ENCODE results near the gene FLOT2. TPM values are rescaled to one million over a fixed set of nuclear protein-coding genes. Genes with fewer than 3 reads are reported as not detected.
A peak's percentile ranks its signal among the peaks of the same experiment; 100 is the strongest.

The FLOT2 gene
- total and polyA plus RNA-seq, 10 of the 15 experiments (the other 5 are each of a cell fraction or from before 2014, with no cell fraction given), result 56.8 to 302 (median 149) TPM

DNA sequence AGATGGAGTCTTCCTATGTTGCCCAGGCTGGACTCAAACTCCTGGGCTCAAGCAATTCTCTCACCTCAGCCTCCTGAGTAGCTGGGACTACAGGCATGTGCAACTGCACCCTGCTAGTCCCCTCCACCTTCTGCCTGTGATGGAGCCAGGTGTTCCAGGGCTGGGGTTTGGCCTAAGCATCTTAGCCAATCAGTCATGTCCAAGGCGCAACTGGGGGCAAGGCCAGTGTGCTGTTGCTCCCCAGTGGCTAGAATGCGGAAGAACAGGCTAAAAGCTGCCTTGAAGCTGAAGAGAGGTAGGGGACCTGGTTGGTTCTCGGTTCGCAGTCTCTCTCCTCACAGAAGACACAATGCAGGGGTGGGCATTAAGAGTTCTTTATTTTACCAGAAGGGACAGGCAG is 18.6 kb downstream of the FLOT2 start (continued):
- TF ChIP-seq, protein P1, sequence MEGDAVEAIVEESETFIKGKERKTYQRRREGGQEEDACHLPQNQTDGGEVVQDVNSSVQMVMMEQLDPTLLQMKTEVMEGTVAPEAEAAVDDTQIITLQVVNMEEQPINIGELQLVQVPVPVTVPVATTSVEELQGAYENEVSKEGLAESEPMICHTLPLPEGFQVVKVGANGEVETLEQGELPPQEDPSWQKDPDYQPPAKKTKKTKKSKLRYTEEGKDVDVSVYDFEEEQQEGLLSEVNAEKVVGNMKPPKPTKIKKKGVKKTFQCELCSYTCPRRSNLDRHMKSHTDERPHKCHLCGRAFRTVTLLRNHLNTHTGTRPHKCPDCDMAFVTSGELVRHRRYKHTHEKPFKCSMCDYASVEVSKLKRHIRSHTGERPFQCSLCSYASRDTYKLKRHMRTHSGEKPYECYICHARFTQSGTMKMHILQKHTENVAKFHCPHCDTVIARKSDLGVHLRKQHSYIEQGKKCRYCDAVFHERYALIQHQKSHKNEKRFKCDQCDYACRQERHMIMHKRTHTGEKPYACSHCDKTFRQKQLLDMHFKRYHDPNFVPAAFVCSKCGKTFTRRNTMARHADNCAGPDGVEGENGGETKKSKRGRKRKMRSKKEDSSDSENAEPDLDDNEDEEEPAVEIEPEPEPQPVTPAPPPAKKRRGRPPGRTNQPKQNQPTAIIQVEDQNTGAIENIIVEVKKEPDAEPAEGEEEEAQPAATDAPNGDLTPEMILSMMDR (IDR thresholded peaks at IDR 0.05 in 2 of 3, conservative IDR thresholded peaks at IDR 0.05 in 1 of 3; ENCODE audit: control insufficient read depth in 2 of 3, extremely low read depth in 1 of 3, insufficient read depth in 1 of 3, low read depth in 3 of 3, low read length in 3 of 3), result peak; percentile 52 to 67 (median 55); a peak in 5 of 6 replicates

DNA sequence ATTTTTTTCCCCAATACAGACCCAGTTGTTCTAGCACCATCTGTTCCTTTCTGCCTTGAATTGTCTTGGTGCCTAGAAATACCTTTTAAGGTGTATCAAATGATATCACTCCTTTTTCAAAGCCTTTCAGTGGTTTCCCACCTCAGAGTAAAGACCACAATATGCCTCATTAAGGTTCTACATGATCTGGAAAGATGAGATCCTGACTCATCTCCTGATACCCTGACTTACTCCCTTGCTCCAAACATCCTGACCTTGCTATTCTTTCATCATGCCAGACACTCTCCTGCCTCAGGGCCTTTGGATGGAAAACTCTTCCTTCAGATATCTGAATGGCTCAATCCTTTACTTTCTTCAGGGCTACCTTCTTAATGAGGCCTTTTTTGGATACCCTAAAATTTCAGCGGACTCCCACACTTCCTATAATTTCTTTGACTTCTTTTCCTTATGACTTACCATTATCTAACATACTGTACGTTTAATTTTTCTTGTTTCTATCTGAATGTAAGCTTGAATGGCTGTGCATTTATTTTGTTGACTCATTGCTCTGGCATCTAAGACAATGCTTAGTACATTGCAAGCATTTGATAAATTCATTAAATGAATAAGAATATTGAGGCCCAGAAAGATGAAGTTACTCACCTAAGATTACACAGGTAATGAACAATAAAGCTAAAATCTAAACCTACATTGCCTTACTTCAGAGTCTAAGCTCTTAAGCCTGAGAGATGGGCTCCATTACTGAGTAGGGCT is 19.2 kb downstream of the FLOT2 start:
- Histone ChIP-seq H3K36me3 (ENCODE audit: control insufficient read depth in 2 of 2, insufficient read depth in 2 of 2, low read length in 1 of 2) (peaks cover 9 to 25% of the 10 kb centered on the region in 2 experiments; a peak in 3 of 4 replicates), H3K27me3 (replicated peaks in 1 of 2; ENCODE audit: control insufficient read depth in 2 of 2, insufficient read depth in 2 of 2, low read length in 1 of 2) (no peaks in the 10 kb centered on the region), H2AFZ (ENCODE audit: control insufficient read depth, low read depth, low read length) (no peak overlapping the region), H3K79me2 (ENCODE audit: control insufficient read depth, insufficient read depth, low read length) (no peaks in the 10 kb centered on the region), H4K20me1 (ENCODE audit: control insufficient read depth, insufficient read depth) (no peaks in the 10 kb centered on the region), H3K4me1 (ENCODE audit: control insufficient read depth, insufficient read depth, low read length) (no peaks in the 10 kb centered on the region; the same call in 1 of the 2 replicates), H3K4me3 (no peak overlapping the region), H3K27ac (ENCODE audit: control insufficient read depth, insufficient read depth) (no peak overlapping the region), H3K9me3 (replicated peaks; ENCODE audit: control insufficient read depth, insufficient read depth, low read length) (no peaks in the 10 kb centered on the region), H3K4me2 (ENCODE audit: control insufficient read depth, insufficient read depth) (no peak overlapping the region), H3K9ac (ENCODE audit: control insufficient read depth, insufficient read depth, low read length) (no peak overlapping the region)
- no peak for DNase-seq (ENCODE audit: low read depth, low spot score)
- RAD21 ChIA-PET (ENCODE audit: unreplicated experiment), result interaction anchor here (1.0 to 3.0 kb wide), 6 partner anchors 10 to 152 kb away, joined by 3 to 22 read pairs (median 4); partner anchors contain the start of gene NEK8
- no TSS peak for BruUV-seq (replicated peaks)
- no peak for FAIRE-seq
- SMC1A ChIA-PET (ENCODE audit: uncharacterized antibody, unreplicated experiment), result interaction anchor here (1.4 to 2.8 kb wide), 5 partner anchors 17 to 151 kb away, joined by 3 to 19 read pairs (median 6); partner anchors contain the start of genes ERAL1 and TLCD1
- in situ Hi-C loops (cut with MboI) (loop anchor here (25.0 kb wide), 1 partner anchor 1391 kb away; no protein-coding TSS in a partner anchor), intact Hi-C loops (cut with micrococcal nuclease; ENCODE audit: unreplicated experiment) (no loop called here)
- POLR2A ChIA-PET, result interaction anchor here (0.6 to 1.6 kb wide), 5 partner anchors 10 to 114 kb away, joined by 3 to 7 read pairs (median 4); no protein-coding TSS in a partner anchor
- WGBS (ENCODE audit: insufficient coverage, insufficient replicate concordance, low lambda C conversion rate, missing lambda C conversion rate), result 71% methylated on average over 2 of the region's 2 CpGs
- no peak for TF ChIP-seq ZNF24 (IDR thresholded peaks at IDR 0.05)
- TF ChIP-seq HDAC6 (IDR thresholded peaks at IDR 0.05; ENCODE audit: unreplicated experiment), result no peak
- no peak for TF ChIP-seq POLR2AphosphoS5 (IDR thresholded peaks at IDR 0.05; ENCODE audit: low read length)
- no peak for TF ChIP-seq CEBPB (IDR thresholded peaks at IDR 0.05; ENCODE audit: borderline replicate concordance in 1 of 2, low read depth in 2 of 2, low read length in 2 of 2)
- TF ChIP-seq RAD21 (IDR thresholded peaks at IDR 0.05; ENCODE audit: insufficient read depth, low read depth, low read length), result no peak
- no peak for TF ChIP-seq MEF2A (IDR thresholded peaks at IDR 0.05; ENCODE audit: insufficient read depth, low read depth, low read length)
- no peak for TF ChIP-seq NFYA (IDR thresholded peaks at IDR 0.05; ENCODE audit: borderline replicate concordance, low read depth, low read length)
- TF ChIP-seq, protein P2, sequence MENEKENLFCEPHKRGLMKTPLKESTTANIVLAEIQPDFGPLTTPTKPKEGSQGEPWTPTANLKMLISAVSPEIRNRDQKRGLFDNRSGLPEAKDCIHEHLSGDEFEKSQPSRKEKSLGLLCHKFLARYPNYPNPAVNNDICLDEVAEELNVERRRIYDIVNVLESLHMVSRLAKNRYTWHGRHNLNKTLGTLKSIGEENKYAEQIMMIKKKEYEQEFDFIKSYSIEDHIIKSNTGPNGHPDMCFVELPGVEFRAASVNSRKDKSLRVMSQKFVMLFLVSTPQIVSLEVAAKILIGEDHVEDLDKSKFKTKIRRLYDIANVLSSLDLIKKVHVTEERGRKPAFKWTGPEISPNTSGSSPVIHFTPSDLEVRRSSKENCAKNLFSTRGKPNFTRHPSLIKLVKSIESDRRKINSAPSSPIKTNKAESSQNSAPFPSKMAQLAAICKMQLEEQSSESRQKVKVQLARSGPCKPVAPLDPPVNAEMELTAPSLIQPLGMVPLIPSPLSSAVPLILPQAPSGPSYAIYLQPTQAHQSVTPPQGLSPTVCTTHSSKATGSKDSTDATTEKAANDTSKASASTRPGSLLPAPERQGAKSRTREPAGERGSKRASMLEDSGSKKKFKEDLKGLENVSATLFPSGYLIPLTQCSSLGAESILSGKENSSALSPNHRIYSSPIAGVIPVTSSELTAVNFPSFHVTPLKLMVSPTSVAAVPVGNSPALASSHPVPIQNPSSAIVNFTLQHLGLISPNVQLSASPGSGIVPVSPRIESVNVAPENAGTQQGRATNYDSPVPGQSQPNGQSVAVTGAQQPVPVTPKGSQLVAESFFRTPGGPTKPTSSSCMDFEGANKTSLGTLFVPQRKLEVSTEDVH (IDR thresholded peaks at IDR 0.05; ENCODE audit: low read depth, partially characterized antibody), result no peak
- TF ChIP-seq NR2C2 (IDR thresholded peaks at IDR 0.05; ENCODE audit: borderline replicate concordance, control insufficient read depth, insufficient read length, low read depth), result no peak
- TF ChIP-seq, protein P3, sequence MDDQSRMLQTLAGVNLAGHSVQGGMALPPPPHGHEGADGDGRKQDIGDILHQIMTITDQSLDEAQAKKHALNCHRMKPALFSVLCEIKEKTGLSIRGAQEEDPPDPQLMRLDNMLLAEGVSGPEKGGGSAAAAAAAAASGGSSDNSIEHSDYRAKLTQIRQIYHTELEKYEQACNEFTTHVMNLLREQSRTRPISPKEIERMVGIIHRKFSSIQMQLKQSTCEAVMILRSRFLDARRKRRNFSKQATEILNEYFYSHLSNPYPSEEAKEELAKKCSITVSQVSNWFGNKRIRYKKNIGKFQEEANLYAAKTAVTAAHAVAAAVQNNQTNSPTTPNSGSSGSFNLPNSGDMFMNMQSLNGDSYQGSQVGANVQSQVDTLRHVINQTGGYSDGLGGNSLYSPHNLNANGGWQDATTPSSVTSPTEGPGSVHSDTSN (IDR thresholded peaks at IDR 0.05; ENCODE audit: insufficient replicate concordance, low read depth, low read length), result no peak
- no peak for TF ChIP-seq CBX3 (IDR thresholded peaks at IDR 0.05; ENCODE audit: borderline replicate concordance, low read depth)
- no peak for TF ChIP-seq DPF2 (IDR thresholded peaks at IDR 0.05)
- no peak for TF ChIP-seq MTA2 (IDR thresholded peaks at IDR 0.05; ENCODE audit: low read depth)
- TF ChIP-seq KAT2A (conservative IDR thresholded peaks at IDR 0.05; ENCODE audit: control insufficient read depth, low read depth, low read length), result no peak
- CTCF ChIA-PET, result interaction anchor here (0.6 to 2.3 kb wide), 7 partner anchors 12 to 151 kb away, joined by 3 to 44 read pairs (median 3); partner anchors contain the start of gene TLCD1
- no peak for ATAC-seq

Data from GM12878 (cell line).